Measurements from ENCODE around the gene CHMP3. TPM values are rescaled to one million over a fixed set of nuclear protein-coding genes. Genes with fewer than 3 reads are reported as not detected.

Gene CHMP3
- total and polyA plus RNA-seq, 2 experiments from 2014 or later = 57.0 to 74.4 TPM

DNA sequence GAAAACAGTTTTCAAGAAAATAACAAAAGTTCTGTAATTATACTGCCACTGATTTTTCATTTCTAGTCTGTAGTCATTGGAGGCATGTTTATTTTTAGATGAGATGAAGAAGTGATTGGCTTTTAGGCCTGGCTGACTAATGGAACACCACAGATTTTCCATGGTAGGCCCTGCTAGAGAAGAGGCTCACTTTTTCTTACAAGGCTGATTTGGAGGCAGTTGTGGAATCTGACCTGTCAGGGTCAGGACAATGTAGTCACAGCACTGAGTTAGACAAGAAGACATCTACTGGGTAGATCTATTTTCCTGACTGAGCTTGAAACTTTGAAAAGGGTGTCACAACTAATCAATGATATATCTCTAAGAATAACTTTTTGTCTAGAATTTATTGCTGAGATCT, 78.1 kb downstream of the CHMP3 start:
- no peak overlapping the region for H2AFZ ChIP-seq
- H3K36me3 ChIP-seq (replicated peaks; ENCODE audit: insufficient read depth, low read depth) = peaks cover 26% of the 10 kb centered on the region
- H3K27ac ChIP-seq = no peak overlapping the region
- no peaks in the 10 kb centered on the region for H3K9me2 ChIP-seq (replicated peaks; ENCODE audit: insufficient read depth)
- H3K9me3 ChIP-seq (ENCODE audit: low read depth) = no peaks in the 10 kb centered on the region
- H3K79me2 ChIP-seq = no peaks in the 10 kb centered on the region
- TF ChIP-seq, protein P1, sequence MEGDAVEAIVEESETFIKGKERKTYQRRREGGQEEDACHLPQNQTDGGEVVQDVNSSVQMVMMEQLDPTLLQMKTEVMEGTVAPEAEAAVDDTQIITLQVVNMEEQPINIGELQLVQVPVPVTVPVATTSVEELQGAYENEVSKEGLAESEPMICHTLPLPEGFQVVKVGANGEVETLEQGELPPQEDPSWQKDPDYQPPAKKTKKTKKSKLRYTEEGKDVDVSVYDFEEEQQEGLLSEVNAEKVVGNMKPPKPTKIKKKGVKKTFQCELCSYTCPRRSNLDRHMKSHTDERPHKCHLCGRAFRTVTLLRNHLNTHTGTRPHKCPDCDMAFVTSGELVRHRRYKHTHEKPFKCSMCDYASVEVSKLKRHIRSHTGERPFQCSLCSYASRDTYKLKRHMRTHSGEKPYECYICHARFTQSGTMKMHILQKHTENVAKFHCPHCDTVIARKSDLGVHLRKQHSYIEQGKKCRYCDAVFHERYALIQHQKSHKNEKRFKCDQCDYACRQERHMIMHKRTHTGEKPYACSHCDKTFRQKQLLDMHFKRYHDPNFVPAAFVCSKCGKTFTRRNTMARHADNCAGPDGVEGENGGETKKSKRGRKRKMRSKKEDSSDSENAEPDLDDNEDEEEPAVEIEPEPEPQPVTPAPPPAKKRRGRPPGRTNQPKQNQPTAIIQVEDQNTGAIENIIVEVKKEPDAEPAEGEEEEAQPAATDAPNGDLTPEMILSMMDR (IDR thresholded peaks at IDR 0.05; ENCODE audit: poor library complexity) = no peak
- TF ChIP-seq EZH2phosphoT487 (IDR thresholded peaks at IDR 0.05; ENCODE audit: low read depth, severe bottlenecking, unreplicated experiment) = no peak
- no peak for TF ChIP-seq EZH2 (IDR thresholded peaks at IDR 0.05; ENCODE audit: borderline replicate concordance)
- no peaks in the 10 kb centered on the region for H3K4me1 ChIP-seq (ENCODE audit: insufficient read depth)
- no peaks in the 10 kb centered on the region for H4K20me1 ChIP-seq (ENCODE audit: insufficient read depth, poor library complexity, severe bottlenecking)
- H3K4me3 ChIP-seq = no peak overlapping the region
- H3K27me3 ChIP-seq = no peaks in the 10 kb centered on the region
- H3K4me2 ChIP-seq = no peak overlapping the region
- DNase-seq (ENCODE audit: low spot score) = no peak

DNA sequence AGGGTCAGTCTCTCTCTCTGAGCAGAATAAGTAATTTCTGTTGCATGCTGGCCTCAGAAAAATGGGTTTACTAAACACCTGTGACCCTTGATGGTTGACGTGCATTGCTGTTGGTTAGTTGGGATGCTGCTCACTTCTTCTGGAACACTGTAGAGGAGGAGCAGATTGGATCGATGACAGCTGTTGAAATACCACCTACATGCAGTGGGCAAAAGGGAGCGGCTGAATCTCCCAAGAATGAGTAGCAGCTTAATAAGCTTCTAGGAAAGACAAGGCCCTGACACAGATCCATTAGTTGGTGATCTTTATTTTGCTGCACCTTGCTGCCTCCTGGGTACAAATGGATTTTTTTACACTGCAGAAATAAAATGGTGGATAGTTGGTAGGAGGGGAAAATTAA, 78.9 kb downstream of the CHMP3 start:
- peaks cover 25% of the 10 kb centered on the region for H3K36me3 ChIP-seq (replicated peaks; ENCODE audit: insufficient read depth, low read depth)

DNA sequence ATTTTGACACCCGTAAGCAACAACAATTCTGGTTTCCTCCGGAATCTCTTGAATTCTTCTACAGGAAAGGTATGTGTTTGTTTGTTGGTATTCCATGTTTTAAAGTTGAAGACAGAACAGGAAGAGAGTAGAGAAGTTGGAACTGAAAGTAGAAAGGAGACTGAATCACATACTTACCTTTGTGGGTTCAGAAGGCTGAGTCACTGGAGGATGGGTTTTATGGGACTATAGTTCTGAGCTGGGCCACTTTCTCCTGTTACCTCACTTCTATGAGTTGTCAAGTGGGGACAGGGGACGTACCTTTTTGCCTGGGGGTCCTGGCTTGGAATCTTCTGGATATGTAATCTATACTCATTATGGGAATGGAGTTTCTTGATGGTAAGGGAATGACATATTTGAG, 81.2 kb downstream of the CHMP3 start:
- no peak overlapping the region for H3K4me3 ChIP-seq
- no peaks in the 10 kb centered on the region for H3K9me3 ChIP-seq (ENCODE audit: low read depth)
- no peak overlapping the region for H2AFZ ChIP-seq
- TF ChIP-seq EZH2 (IDR thresholded peaks at IDR 0.05; ENCODE audit: borderline replicate concordance) (no peak), EZH2phosphoT487 (IDR thresholded peaks at IDR 0.05; ENCODE audit: low read depth, severe bottlenecking, unreplicated experiment) (no peak)
- TF ChIP-seq, protein P1 (IDR thresholded peaks at IDR 0.05; ENCODE audit: poor library complexity) = no peak
- no peaks in the 10 kb centered on the region for H3K9me2 ChIP-seq (replicated peaks; ENCODE audit: insufficient read depth)
- H3K36me3 ChIP-seq (replicated peaks; ENCODE audit: insufficient read depth, low read depth) = peaks cover 21% of the 10 kb centered on the region
- peaks cover 1% of the 10 kb centered on the region for H4K20me1 ChIP-seq (ENCODE audit: insufficient read depth, poor library complexity, severe bottlenecking)
- H3K27me3 ChIP-seq = no peaks in the 10 kb centered on the region
- H3K27ac ChIP-seq = no peak overlapping the region
- H3K4me1 ChIP-seq (ENCODE audit: insufficient read depth) = no peaks in the 10 kb centered on the region
- no peak overlapping the region for H3K4me2 ChIP-seq
- DNase-seq (ENCODE audit: low spot score) = no peak
- WGBS (ENCODE audit: low lambda C conversion rate, missing lambda C conversion rate) = 89% methylated on average over 3 of the region's 3 CpGs
- H3K79me2 ChIP-seq = no peaks in the 10 kb centered on the region

More for the DNA sequence above, 78.9 kb downstream of the CHMP3 start:
- DNase-seq (ENCODE audit: low spot score) = no peak
- Histone ChIP-seq H3K9me2 (replicated peaks; ENCODE audit: insufficient read depth) (no peaks in the 10 kb centered on the region), H4K20me1 (ENCODE audit: insufficient read depth, poor library complexity, severe bottlenecking) (no peaks in the 10 kb centered on the region), H2AFZ (no peak overlapping the region), H3K27ac (no peak overlapping the region), H3K79me2 (no peaks in the 10 kb centered on the region), H3K9me3 (ENCODE audit: low read depth) (no peaks in the 10 kb centered on the region), H3K4me3 (no peak overlapping the region), H3K4me1 (ENCODE audit: insufficient read depth) (no peaks in the 10 kb centered on the region), H3K4me2 (no peak overlapping the region), H3K27me3 (no peaks in the 10 kb centered on the region)
- WGBS (ENCODE audit: low lambda C conversion rate, missing lambda C conversion rate) = 96% methylated on average over 3 of the region's 3 CpGs
- no peak for TF ChIP-seq EZH2phosphoT487 (IDR thresholded peaks at IDR 0.05; ENCODE audit: low read depth, severe bottlenecking, unreplicated experiment)
- TF ChIP-seq, protein P1 (IDR thresholded peaks at IDR 0.05; ENCODE audit: poor library complexity) = no peak
- TF ChIP-seq EZH2 (IDR thresholded peaks at IDR 0.05; ENCODE audit: borderline replicate concordance) = no peak

DNA sequence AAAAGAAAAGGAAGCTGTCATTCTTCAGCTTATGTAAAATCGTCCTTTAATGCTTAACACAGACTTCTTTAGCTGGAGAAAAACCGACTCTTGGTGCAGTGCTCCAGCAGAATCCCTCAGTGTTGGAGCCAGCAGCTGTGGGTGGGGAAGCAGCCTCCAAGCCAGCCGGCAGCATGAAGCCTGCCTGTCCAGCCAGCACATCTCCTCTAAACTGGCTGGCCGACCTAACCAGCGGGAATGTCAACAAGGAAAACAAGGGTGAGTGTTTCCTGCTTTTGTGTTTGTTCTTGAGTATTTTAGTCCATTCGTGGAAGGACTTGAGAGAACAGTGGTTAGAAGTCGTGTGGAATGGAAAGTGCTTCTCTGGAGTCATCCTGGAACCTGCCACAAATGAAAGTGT, 83.1 kb downstream of the CHMP3 start:
- Histone ChIP-seq H3K79me2 (no peaks in the 10 kb centered on the region), H3K4me2 (no peak overlapping the region), H3K4me3 (no peak overlapping the region), H3K27ac (no peak overlapping the region), H3K9me3 (ENCODE audit: low read depth) (no peaks in the 10 kb centered on the region), H3K4me1 (ENCODE audit: insufficient read depth) (no peaks in the 10 kb centered on the region), H4K20me1 (ENCODE audit: insufficient read depth, poor library complexity, severe bottlenecking) (peaks cover 7% of the 10 kb centered on the region), H2AFZ (no peak overlapping the region), H3K36me3 (replicated peaks; ENCODE audit: insufficient read depth, low read depth) (peaks cover 21% of the 10 kb centered on the region), H3K9me2 (replicated peaks; ENCODE audit: insufficient read depth) (no peaks in the 10 kb centered on the region), H3K27me3 (no peaks in the 10 kb centered on the region)
- WGBS (ENCODE audit: low lambda C conversion rate, missing lambda C conversion rate) = 66% methylated on average over 7 of the region's 7 CpGs
- TF ChIP-seq, protein P1 (IDR thresholded peaks at IDR 0.05; ENCODE audit: poor library complexity) = no peak
- no peak for TF ChIP-seq EZH2phosphoT487 (IDR thresholded peaks at IDR 0.05; ENCODE audit: low read depth, severe bottlenecking, unreplicated experiment)
- no peak for TF ChIP-seq EZH2 (IDR thresholded peaks at IDR 0.05; ENCODE audit: borderline replicate concordance)
- no peak for DNase-seq (ENCODE audit: low spot score)

Data from hepatocyte (in vitro differentiated cells).